GM12801 (cell line): ENCODE measurements around the gene KAZALD1.
A peak's percentile ranks its signal among the peaks of the same experiment; 100 is the strongest.

Experiments used
- CTCF ChIP-seq: IDR thresholded peaks from one replicate; pipeline ENCODE4 v1.5.1; 2011; ENCODE audit warnings: control low read depth; ENCODE audit not compliant: insufficient read length; ENCODE audit errors: extremely low read depth

Gene KAZALD1

GRCh38 chr10:101055411-101055810 lies 6.4 kb upstream of the KAZALD1 start:
- TF ChIP-seq CTCF, result no peak

GRCh38 chr10:101056365-101057151 lies 5.2 kb upstream of the KAZALD1 start:
- TF ChIP-seq CTCF, result no peak

- TF ChIP-seq CTCF, result peak; percentile 44
These were observed 1.5 kb upstream of the KAZALD1 start for GRCh38 chr10:101060036-101060950.

- no peak for TF ChIP-seq CTCF
These were observed 702 bp upstream of the KAZALD1 start for GRCh38 chr10:101060951-101061623.

- no peak for TF ChIP-seq CTCF
These were observed 652 bp downstream of the KAZALD1 start for GRCh38 chr10:101062232-101063049.

GRCh38 chr10:101063050-101063525 lies 1.3 kb downstream of the KAZALD1 start:
- no peak for TF ChIP-seq CTCF
